Endodermal cell (in vitro differentiated cells): ENCODE measurements around the gene NLGN1. TPM values are rescaled to one million over a fixed set of nuclear protein-coding genes. Genes with fewer than 3 reads are reported as not detected.

Experiments
- DNase-seq: peaks from one replicate; pipeline ENCODE4 v3.0.0-alpha.2; 2017
- H3K27ac ChIP-seq: 2 replicates; pipeline ENCODE4 v1.5.1; 2013; ENCODE audit warnings: mild to moderate bottlenecking, low read depth, low read length, moderate library complexity
- H3K27me3 ChIP-seq: 2 replicates; pipeline ENCODE4 v1.6.1; 2013; ENCODE audit warnings: mild to moderate bottlenecking, low read length, moderate library complexity; ENCODE audit not compliant: insufficient read depth, control insufficient read depth, poor library complexity, severe bottlenecking
- H3K36me3 ChIP-seq: 2 replicates; pipeline ENCODE4 v1.7.0; 2013; ENCODE audit warnings: mild to moderate bottlenecking, low read length, moderate library complexity; ENCODE audit not compliant: control insufficient read depth, insufficient read depth
- H3K4me1 ChIP-seq: one replicate; pipeline ENCODE4 v1.7.0; 2013; ENCODE audit warnings: low read length; ENCODE audit not compliant: control insufficient read depth, insufficient read depth
- H3K4me3 ChIP-seq: 2 replicates; pipeline ENCODE4 v1.5.1; 2013; ENCODE audit warnings: mild to moderate bottlenecking, low read length, moderate library complexity
- H3K9ac ChIP-seq: 2 replicates; pipeline ENCODE4 v1.6.1; 2013; ENCODE audit warnings: mild to moderate bottlenecking, low read length, moderate library complexity; ENCODE audit not compliant: poor library complexity, severe bottlenecking; ENCODE audit errors: extremely low read depth
- H3K9me3 ChIP-seq: 2 replicates; pipeline ENCODE4 v1.6.1; 2013; ENCODE audit warnings: mild to moderate bottlenecking, low read length, moderate library complexity; ENCODE audit not compliant: control insufficient read depth
- H3K27ac Mint-ChIP-seq: 2 replicates; pipeline ENCODE4 v1.8.0; 2020; ENCODE audit warnings: mixed read lengths
- H3K27me3 Mint-ChIP-seq: 2 replicates; pipeline ENCODE4 v1.8.0; 2021; ENCODE audit warnings: mild to moderate bottlenecking, mixed read lengths; ENCODE audit not compliant: insufficient read depth
- H3K36me3 Mint-ChIP-seq: 2 replicates; pipeline ENCODE4 v1.8.0; 2020; ENCODE audit warnings: low read depth, mixed read lengths
- H3K4me1 Mint-ChIP-seq: 2 replicates; pipeline ENCODE4 v1.8.0; 2020; ENCODE audit warnings: mixed read lengths
- H3K4me3 Mint-ChIP-seq: 2 replicates; pipeline ENCODE4 v1.8.0; 2020; ENCODE audit warnings: mild to moderate bottlenecking, moderate library complexity, mixed read lengths
- H3K9me3 Mint-ChIP-seq: 2 replicates; pipeline ENCODE4 v1.8.0; 2020; ENCODE audit warnings: mild to moderate bottlenecking, mixed read lengths
- WGBS, 2 experiments: methylation state at CpG; one replicate each; pipeline versions ENCODE4 v1.1.5 to v1.1.7; 2013; ENCODE audit warnings: missing lambda C conversion rate in 2 of 2, mixed read lengths in 1 of 2; ENCODE audit not compliant: insufficient coverage in 1 of 2, insufficient read length in 1 of 2; 5-methylcytosine and 5-hydroxymethylcytosine counted together
- total RNA-seq, 2 donors: library from RNA; stranded (reverse); fragmentation: NEBNext Ultra II Directional in 1 of 2; extraction: Animal tissue kit (Norgen Biotek cat#: 25700) in 1 of 2; gene quantifications; 2 replicates in 1 of 2; 3 replicates in 1 of 2; pipeline ENCODE4 v1.2.1, GENCODE V29; 2021
- TF ChIP-seq, protein P1 (sequence below): fragments of 200-600 bp; sonication (generic); conservative IDR thresholded peaks from 2 replicates; pipeline ENCODE4 v1.5.0; 2021; ENCODE audit warnings: antibody characterized with exemption, mild to moderate bottlenecking

The NLGN1 gene
- total RNA-seq, 2 donors from 2014 or later, result 3.4 to 14.3 TPM

DNA sequence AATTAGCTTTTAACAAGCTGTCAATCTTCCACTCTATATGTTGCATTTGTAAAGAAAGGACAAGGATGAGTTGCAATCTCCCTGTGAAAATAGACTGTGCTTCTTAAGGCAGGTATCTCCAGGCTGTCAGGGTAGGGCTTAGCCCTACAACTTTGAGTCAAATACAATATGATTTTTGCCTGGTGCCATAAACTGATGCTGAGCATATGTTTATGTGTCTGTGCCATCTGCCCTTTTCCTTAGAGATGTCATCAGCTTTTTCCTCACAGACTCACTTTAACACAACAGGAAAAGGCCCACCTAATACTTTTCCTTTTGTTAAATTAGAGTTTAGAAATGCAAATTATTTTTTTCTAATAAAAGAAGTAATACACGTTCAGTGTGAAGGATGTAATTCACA lies 548.3 kb downstream of the NLGN1 start:
- no peaks in the 10 kb centered on the region for H3K9me3 Mint-ChIP-seq
- H3K4me1 Mint-ChIP-seq, result peaks cover 12% of the 10 kb centered on the region
- WGBS, 2 experiments, result no CpG with 5 or more reads among the region's 1 CpG

DNA sequence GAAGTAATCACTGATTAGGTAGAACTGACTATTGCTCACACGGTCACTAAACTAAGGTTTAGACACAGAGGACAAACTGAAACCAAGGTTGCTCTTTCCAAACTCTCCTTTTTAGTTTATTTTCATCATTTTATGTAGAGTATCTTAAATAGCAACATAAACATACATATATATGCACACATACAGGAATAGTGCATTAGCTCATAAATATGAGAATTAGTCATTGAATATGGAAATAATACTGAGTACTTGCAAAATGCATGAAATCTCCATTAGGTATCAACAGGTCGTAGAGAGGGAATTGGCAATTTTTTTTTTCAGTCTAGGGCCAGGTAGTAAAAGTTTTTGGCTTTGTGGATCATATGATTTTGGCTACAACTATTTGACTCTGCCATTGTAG lies 557.1 kb downstream of the NLGN1 start:
- Histone ChIP-seq H3K9me3 (peaks cover 14% of the 10 kb centered on the region), H3K27ac (no peak overlapping the region), H3K27me3 (no peaks in the 10 kb centered on the region), H3K4me1 (no peaks in the 10 kb centered on the region), H3K9ac (no peak overlapping the region), H3K4me3 (no peak overlapping the region), H3K36me3 (no peaks in the 10 kb centered on the region)
- Mint-ChIP-seq H3K4me3 (no peak overlapping the region), H3K4me1 (no peaks in the 10 kb centered on the region), H3K36me3 (peaks cover 7% of the 10 kb centered on the region), H3K27me3 (peaks cover 1% of the 10 kb centered on the region), H3K27ac (no peak overlapping the region), H3K9me3 (peaks cover 14% of the 10 kb centered on the region)
- DNase-seq, result no peak
- TF ChIP-seq, protein P1, sequence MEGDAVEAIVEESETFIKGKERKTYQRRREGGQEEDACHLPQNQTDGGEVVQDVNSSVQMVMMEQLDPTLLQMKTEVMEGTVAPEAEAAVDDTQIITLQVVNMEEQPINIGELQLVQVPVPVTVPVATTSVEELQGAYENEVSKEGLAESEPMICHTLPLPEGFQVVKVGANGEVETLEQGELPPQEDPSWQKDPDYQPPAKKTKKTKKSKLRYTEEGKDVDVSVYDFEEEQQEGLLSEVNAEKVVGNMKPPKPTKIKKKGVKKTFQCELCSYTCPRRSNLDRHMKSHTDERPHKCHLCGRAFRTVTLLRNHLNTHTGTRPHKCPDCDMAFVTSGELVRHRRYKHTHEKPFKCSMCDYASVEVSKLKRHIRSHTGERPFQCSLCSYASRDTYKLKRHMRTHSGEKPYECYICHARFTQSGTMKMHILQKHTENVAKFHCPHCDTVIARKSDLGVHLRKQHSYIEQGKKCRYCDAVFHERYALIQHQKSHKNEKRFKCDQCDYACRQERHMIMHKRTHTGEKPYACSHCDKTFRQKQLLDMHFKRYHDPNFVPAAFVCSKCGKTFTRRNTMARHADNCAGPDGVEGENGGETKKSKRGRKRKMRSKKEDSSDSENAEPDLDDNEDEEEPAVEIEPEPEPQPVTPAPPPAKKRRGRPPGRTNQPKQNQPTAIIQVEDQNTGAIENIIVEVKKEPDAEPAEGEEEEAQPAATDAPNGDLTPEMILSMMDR, result no peak
- 82 to 100% methylated on average over 1 to 2 of the region's 2 CpGs for WGBS, 2 experiments

More for the DNA sequence above, 548.3 kb downstream of the NLGN1 start:
- no peak overlapping the region for H3K27ac Mint-ChIP-seq
- no peaks in the 10 kb centered on the region for H3K4me1 ChIP-seq
- H3K9me3 ChIP-seq, result no peaks in the 10 kb centered on the region
- no peak overlapping the region for H3K4me3 ChIP-seq
- H3K9ac ChIP-seq, result no peak overlapping the region
- no peaks in the 10 kb centered on the region for H3K27me3 ChIP-seq
- no peak overlapping the region for H3K4me3 Mint-ChIP-seq
- no peaks in the 10 kb centered on the region for H3K27me3 Mint-ChIP-seq
- H3K36me3 Mint-ChIP-seq, result no peaks in the 10 kb centered on the region
- H3K36me3 ChIP-seq, result no peaks in the 10 kb centered on the region
- H3K27ac ChIP-seq, result no peak overlapping the region
- TF ChIP-seq, protein P1, result no peak
- no peak for DNase-seq

DNA sequence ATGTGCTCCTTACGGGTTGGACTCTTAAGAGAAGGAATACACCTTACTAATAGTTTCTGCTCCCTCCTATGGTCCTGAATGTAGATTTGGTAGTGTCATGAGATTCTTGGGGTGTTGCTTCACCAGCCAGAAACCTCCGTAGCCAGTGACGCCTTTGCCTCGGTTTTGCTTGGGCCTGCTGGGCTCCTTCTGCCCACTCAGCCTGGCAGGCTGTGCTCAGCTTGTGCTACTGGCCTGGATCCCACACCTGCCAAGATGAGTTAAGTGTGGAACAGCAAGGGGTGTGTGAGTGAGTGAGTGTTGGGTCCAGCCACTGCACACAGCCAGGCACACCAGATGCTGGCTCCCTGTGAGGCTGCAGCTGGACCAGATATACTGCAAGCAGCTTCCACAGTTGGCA lies 560.1 kb downstream of the NLGN1 start:
- Histone ChIP-seq H3K9ac (no peak overlapping the region), H3K9me3 (peaks cover 14% of the 10 kb centered on the region), H3K27me3 (no peaks in the 10 kb centered on the region), H3K4me3 (no peak overlapping the region), H3K4me1 (no peaks in the 10 kb centered on the region), H3K27ac (no peak overlapping the region), H3K36me3 (no peaks in the 10 kb centered on the region)
- no peak overlapping the region for H3K4me3 Mint-ChIP-seq
- 94% methylated on average over 4 of the region's 4 CpGs; no CpG with 5 or more reads in 1 of the 2 experiments for WGBS, 2 experiments
- H3K9me3 Mint-ChIP-seq, result peaks cover 14% of the 10 kb centered on the region
- H3K27me3 Mint-ChIP-seq, result peaks cover 1% of the 10 kb centered on the region
- no peak for DNase-seq
- TF ChIP-seq, protein P1, result no peak
- H3K36me3 Mint-ChIP-seq, result peaks cover 7% of the 10 kb centered on the region
- no peaks in the 10 kb centered on the region for H3K4me1 Mint-ChIP-seq
- H3K27ac Mint-ChIP-seq, result no peak overlapping the region
